ENCODE measurements around the gene SLC26A3.
"Not testable (repeated sequence)": the region's sequence is repeated elsewhere in the genome, so short reads cannot be mapped to it uniquely, and the experiment has no call there.

Gene SLC26A3

DNA sequence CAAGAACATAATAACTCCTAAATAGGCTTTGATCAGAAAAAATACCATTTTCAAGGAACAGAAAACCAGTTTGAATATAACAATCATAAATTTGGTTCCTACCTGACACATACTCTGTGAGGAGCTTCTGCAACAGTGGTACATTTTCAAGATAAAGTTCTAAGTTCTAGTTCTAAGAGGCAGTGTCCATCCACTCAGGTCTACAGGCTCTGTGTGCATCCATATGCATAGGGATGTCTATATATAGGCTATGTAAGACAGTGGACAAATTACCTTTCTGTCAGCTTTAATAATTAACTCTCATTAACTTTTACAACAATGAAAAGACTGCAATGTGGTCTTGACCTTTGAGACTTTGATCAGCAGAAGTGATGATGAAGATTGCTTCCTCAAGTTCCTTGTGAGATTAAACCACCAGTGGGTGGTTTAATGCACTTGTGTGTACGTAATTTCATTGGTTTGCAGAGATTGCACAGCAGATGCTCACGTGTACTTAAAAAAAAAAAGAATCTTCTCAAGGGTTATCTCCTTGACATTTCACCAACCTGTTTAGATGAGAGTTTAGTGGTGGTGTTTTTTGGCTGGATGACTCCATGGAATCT is at the start of gene SLC26A3:
TSS of gene SLC26A3 (minus strand) at position 215 of the 602 bp plus-strand sequence. CDS start 8,714 bp downstream, outside the sequence.
- no peak within 1 kb of the TSS for H3K4me3 ChIP-seq (ENCODE audit: low read depth, low read length)
- DNase-seq (ENCODE audit: low read depth), result no peak

DNA sequence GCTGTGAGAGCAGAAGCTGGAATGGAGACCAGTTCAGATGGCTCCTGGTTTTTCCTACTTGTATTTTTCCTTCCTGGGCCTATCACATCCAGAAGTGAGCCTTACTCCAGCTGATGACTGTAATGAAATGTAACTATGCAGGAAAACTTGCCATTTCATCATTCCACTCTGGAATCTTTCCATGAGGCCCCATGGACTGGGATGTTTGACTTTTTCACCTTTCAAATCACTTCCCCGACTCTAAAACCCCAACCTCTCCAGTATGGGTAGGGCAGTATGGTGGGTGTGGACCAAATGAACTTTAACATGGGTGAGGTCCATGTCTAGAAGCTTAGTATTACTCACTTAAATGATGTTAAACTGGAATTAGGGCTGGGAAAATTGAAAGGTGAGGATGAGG is 47.6 kb upstream of the SLC26A3 start:
- DNase-seq (ENCODE audit: low read depth), result no peak
- TF ChIP-seq, protein P1, sequence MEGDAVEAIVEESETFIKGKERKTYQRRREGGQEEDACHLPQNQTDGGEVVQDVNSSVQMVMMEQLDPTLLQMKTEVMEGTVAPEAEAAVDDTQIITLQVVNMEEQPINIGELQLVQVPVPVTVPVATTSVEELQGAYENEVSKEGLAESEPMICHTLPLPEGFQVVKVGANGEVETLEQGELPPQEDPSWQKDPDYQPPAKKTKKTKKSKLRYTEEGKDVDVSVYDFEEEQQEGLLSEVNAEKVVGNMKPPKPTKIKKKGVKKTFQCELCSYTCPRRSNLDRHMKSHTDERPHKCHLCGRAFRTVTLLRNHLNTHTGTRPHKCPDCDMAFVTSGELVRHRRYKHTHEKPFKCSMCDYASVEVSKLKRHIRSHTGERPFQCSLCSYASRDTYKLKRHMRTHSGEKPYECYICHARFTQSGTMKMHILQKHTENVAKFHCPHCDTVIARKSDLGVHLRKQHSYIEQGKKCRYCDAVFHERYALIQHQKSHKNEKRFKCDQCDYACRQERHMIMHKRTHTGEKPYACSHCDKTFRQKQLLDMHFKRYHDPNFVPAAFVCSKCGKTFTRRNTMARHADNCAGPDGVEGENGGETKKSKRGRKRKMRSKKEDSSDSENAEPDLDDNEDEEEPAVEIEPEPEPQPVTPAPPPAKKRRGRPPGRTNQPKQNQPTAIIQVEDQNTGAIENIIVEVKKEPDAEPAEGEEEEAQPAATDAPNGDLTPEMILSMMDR (IDR thresholded peaks at IDR 0.05; ENCODE audit: control insufficient read depth, extremely low read depth, insufficient read depth), result no peak
- H3K4me3 ChIP-seq (ENCODE audit: low read depth, low read length), result no peak overlapping the region

More for the DNA sequence above, at the start of gene SLC26A3:
- TF ChIP-seq, protein P1 (IDR thresholded peaks at IDR 0.05; ENCODE audit: control insufficient read depth, extremely low read depth, insufficient read depth), result no peak

DNA sequence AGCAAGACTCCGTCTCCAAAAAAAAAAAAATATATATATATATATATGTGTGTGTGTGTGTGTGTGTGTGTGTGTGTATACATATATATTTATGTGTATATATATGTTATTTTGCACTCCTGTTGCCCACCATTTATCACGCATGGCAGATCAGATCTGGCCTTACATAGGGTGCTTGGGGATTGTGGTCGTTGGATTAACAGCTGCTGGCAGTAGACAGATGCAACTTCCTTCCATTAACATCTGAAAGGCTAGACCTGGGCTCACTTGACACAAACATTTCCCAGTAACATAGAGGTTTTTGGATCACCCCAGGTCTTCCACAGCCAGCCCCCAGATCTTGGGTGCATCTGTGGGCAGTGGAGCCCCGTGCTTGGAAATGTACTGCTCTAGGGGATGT is 47.2 kb upstream of the SLC26A3 start:
- DNase-seq (ENCODE audit: low read depth), result no peak
- TF ChIP-seq, protein P1 (IDR thresholded peaks at IDR 0.05; ENCODE audit: control insufficient read depth, extremely low read depth, insufficient read depth), result no peak
- H3K4me3 ChIP-seq (ENCODE audit: low read depth, low read length), result no peak overlapping the region

DNA sequence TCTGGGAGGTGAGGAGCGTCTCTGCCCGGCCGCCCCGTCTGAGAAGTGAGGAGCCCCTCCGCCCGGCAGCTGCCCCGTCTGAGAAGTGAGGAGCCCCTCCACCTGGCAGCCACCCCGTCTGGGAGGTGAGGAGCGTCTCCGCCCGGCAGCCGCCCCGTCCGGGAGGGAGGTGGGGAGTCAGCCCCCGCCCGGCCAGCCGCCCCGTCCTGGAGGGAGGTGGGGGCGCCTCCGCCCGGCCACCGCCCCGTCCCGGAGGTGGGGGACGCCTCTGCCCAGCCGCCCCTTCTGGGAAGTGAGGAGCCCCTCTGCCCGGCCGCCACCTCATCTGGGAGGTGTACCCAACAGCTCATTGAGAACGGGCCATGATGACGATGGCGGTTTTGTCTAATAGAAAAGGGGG is 45.2 kb upstream of the SLC26A3 start:
- not testable (repeated sequence) for DNase-seq (ENCODE audit: low read depth); H3K4me3 ChIP-seq (ENCODE audit: low read depth, low read length)

DNA sequence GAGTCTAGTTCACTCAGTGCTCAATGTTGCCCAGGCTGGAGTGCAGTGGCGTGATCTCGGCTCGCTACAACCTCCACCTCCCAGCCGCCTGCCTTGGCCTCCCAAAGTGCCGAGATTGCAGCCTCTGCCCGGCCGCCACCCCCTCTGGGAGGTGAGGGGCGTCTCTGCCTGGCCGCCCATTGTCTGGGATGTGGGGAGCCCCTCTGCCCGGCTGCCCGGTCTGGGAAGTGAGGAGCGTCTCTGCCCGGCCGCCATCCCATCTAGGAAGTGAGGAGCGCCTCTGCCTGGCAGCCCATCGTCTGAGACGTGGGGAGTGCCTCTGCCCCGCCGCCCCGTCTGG is 44.8 kb upstream of the SLC26A3 start:
- not testable (repeated sequence) for H3K4me3 ChIP-seq (ENCODE audit: low read depth, low read length); DNase-seq (ENCODE audit: low read depth)

DNA sequence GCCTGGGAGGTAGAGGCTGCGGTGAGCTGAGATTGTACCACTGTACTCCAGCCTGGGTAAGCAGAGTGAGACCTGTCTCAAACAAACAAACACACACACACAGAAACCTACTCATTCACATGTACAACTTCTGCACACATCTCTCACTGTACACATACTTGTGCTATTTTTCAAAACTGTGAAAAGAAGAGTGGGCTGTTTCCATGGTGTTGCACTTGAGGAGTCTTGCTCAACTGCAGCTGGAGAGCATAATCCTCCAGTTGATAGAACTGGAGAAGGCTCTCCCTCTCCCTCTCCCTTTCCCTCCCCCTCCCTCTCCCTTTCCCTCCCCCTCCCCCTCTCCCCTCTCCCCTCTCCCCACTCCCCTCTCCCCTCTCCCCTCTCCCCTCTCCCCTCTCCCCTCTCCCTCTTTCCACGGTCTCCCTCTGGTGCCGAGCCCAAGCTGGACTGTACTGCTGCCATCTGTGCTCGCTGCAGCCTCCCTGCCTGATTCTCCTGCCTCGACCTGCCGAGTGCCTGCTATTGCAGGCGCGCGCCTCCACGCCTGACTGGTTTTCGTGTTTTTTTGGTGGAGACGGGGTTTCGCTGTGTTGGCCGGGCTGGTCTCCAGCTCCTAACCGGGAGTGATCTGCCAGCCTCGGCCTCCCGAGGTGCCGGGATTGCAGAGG is 44.3 kb upstream of the SLC26A3 start:
- no peak overlapping the region for H3K4me3 ChIP-seq (ENCODE audit: low read depth, low read length)
- DNase-seq (ENCODE audit: low read depth), result no peak
- TF ChIP-seq, protein P1 (IDR thresholded peaks at IDR 0.05; ENCODE audit: control insufficient read depth, extremely low read depth, insufficient read depth), result no peak

DNA sequence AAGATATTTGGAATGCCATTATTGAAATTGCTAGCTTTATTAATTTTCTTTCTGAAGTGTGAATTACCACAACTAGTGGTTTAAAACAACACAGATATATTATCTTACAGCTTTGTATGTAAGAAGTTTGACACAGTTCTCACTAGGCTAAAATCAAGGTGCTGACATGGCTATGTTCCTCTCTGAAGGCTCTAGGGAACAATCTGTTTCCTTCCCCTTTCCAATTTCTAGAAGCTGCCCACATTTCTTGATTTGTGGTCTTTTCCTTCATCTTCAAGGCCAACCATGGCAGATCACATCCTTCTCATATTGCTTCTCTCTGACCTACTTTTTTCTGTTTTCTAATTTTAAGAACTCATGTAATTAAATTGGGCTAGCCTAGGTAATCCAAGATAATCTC is 43.3 kb upstream of the SLC26A3 start:
- TF ChIP-seq, protein P1 (IDR thresholded peaks at IDR 0.05; ENCODE audit: control insufficient read depth, extremely low read depth, insufficient read depth), result no peak
- H3K4me3 ChIP-seq (ENCODE audit: low read depth, low read length), result no peak overlapping the region
- no peak for DNase-seq (ENCODE audit: low read depth)

DNA sequence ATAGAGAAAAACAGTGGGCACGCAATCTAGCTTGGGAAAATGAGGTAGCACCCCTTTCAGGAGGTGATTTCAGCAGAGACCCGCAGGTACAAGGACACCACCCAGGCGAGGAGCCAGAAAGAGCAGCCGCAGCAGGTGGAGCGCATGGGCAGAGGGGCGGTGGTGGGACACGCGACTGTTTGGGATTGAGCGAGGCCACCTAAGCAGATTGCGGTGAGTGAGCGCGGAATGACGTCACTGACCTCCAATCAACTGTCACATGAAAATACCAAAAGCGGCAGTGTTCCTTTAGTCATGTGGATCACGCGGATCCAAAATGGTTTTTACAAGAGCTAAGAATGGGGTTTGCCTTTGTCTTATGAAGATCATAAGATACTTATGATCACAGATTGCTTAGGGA is 40.2 kb upstream of the SLC26A3 start:
- no peak for DNase-seq (ENCODE audit: low read depth)
- TF ChIP-seq, protein P1 (IDR thresholded peaks at IDR 0.05; ENCODE audit: control insufficient read depth, extremely low read depth, insufficient read depth), result no peak

More for the DNA sequence above, 40.2 kb upstream of the SLC26A3 start:
- H3K4me3 ChIP-seq (ENCODE audit: low read depth, low read length), result no peak overlapping the region
